GM21737 (cell line): ENCODE measurements around the gene SLC10A4.

Source experiments
- ATAC-seq: cut with Tn5 transposase; IDR thresholded peaks from one replicate; pipeline ENCODE4 v1.9.1; 2021; ENCODE audit warnings: mild to moderate bottlenecking, moderate library complexity; ENCODE audit not compliant: unreplicated experiment

SLC10A4 gene

GRCh38 chr4:48484494-48485168 lies 1.5 kb downstream of the SLC10A4 start:
- no peak for ATAC-seq

- ATAC-seq, result no peak
Observed at GRCh38 chr4:48489683-48490011, 6.5 kb downstream of the SLC10A4 start.

DNA sequence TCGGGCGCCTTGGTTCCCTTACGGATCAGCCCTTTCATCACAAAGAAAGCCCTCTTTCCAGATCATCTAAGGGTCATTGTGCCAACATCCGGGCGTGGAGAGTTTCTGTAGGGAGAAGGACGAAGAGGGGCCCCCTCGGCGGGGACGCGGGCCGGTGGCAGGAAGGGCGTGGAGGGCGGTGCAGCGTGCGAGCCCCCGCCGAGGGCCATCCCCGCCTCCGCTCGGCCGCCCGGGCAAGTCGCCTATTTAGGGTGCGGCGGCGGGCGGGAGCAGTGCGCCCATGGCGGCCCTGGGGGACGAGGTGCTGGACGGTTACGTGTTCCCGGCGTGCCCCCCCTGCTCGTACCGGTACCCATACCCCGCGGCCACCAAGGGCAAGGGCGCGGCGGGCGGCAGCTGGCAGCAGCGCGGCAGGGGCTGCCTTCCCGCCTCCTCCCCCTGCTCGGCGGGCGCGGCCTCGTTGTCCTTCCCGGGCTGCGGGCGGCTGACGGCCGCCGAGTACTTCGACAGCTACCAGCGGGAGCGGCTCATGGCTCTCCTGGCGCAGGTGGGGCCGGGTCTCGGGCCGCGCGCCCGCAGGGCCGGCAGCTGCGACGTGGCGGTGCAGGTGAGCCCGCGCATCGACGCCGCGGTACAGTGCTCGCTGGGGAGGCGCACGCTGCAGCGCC lies 7.0 kb downstream of the SLC10A4 start, which contains the start of gene ZAR1:
ZAR1 (plus strand) TSS at position 241 of the 668 bp plus-strand sequence; CDS start at position 281, 40 bp downstream.
- no peak for ATAC-seq

GRCh38 chr4:48490680-48491513 lies 7.8 kb downstream of the SLC10A4 start:
- ATAC-seq, result no peak

DNA sequence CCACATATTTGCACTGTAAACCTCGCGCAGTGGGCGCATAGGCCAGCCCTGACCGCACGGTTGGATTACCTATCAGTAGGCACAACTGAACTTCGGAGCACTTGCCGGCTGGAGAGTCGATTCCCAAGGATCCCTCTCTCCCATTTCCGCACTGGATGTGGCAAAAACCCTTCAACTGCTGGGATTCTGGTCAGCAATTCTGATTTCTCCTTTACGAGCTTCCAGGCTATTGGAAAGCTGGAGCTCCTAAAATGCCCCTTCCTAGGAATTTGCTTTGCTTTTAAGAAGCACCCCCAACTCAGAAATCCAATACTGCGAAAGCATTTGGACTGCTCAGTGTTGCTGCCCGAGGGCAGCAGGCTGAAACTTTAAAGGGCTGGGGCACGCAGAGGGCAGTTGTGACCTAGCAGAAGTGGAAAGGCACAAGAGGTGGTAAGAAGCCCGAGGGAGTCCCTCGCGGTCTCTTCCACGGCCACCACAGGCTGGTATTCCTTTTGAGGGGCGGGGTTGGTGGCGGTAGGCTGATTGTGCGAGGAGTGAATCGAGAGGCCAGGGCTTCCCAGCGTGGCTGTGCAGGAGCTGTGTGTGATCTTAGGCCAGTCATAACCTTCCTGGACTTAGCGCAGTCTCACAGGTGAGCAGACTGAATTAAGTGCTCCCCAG lies 8.5 kb downstream of the SLC10A4 start:
- no peak for ATAC-seq

DNA sequence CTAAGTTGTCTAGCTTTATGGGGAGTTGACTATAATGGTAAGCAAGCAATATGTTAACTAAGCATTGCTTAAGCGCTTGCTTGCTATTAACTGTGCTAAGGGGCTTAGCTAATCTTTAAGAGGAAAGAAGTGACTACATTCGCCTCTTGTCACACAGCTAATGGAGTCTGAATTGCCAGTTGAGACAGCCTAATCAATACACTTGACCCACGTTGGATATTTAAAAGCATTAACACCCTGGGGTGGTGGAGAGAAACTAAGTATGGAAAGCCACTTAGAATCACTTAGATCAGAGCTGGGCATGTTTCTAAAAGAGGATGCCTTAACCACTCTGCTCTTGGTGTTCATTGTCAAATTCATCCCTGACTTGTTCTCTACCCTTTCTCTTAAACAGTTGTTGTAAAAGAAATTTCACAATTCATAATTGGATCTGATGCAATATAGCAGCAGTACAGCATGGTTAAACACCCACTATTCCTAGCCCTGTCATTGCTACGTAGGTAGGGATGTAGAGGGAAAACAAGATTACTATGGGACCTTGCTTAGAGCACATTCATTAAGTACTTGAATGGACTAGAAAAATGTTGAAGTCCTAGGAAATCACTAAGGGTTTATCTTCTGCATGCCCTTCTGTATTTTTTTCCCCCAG lies 10.4 kb downstream of the SLC10A4 start:
- no peak for ATAC-seq

DNA sequence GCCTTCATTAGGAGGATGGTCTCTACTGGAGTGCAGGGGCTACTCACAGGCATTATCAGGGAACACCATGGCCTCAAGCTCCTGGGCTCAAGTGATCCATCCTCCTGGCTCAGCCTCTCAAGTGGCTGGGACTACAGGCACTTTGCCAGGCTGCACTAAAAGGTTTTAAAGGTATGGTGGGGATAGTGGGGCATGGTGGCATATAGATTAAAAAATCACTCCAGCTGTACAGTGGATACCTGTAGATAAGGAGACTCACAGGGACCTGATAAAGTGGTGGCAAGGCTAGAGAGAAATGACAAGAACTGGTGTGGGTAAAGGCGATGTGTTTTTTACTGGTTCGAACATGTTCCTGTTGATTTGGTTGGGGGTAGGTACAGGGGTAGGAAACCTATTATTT lies 12.8 kb downstream of the SLC10A4 start:
- ATAC-seq, result no peak

DNA sequence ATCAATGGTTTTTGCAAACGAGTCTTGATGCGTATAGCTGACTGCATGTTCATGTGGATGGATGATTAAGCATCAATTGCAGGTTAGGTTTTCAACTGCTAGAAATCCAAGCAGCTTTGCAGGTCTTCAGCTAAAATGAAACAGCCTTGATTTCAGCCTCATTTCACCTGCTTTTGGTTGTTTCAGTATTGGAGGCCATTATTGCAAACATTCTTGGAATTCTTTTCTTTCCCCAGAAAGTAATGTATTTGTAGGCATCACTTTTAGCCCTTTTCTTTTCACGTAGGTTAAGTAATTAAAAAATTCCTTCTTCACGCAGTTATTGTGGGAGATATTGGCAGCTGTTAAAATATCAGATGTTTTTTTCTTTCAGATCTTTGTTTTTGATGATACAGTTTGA lies 15.8 kb downstream of the SLC10A4 start:
- no peak for ATAC-seq

DNA sequence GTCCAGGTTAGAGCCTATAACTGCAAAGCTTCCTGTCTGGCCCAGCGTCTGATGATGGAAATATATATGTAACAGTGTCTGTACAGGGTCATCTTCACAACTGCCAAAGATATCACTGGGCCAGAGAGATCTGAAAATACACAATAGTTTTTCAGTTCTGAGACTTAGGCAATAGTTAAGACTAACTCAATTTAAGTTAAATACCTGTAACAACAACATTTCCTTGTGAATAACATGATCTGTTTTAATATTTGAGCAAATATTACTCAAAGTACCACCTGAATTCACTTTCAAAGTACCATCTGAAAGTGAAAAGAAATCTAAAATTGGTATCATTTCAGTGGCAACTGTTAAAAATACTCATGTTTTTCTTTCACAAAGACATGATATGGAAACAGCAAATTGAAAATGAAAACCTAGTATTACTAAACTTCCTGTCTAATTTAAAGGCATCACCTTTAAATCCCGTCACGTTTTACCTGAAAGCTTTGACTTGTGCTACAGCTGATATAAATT lies 16.5 kb downstream of the SLC10A4 start:
- ATAC-seq, result peak; percentile 78

DNA sequence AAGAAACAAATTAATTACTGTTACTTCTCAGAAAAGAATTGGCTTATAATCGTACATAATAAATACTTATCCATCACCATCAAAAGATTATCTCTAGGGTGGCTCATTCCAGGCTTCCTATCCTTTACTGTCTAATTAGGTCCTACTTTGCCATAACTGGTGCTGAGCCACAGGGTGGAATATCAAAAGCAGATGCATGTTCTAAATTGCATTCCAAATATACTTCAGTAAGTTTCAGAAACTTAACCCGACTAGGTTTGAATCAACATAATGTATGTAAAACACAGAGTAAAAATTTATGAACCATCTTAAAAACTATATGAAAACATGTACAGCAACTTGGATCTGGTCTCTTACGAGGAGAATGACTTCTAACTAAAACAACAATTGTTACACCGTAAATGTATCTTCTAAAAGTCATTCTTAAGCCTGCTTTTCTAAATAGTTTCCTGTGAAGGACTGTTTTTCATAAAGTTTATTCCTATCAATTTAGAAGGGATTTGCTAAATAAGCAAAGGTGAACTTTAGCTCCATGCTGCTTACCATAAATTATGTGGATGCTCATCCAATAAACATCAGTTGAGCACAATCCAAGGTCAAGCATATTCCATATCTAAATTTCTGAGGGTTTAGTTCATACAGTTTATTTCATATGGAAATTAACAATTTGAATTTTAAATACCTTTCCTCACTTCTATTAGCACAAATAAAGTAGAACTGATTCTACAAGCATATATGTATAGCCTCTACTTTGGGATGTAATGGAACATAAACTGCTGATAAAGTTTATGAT lies 20.3 kb downstream of the SLC10A4 start:
- no peak for ATAC-seq

DNA sequence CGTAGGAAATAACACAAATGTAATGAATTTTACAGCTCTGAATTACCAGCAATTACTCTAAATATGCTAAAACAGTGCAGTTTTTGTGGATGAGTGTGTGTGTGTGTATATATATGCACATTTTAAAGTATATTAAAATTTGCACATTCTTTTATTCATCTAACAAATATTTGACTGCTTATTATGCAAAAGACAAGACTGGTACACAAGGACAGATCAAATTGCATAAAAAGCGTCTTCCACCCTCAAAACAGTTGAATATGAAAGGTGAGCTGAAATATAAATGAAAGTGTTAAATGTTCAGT lies 20.8 kb downstream of the SLC10A4 start:
- no peak for ATAC-seq

GRCh38 chr4:48504352-48504751 lies 21.2 kb downstream of the SLC10A4 start:
- no peak for ATAC-seq

- no peak for ATAC-seq
Observed at GRCh38 chr4:48506716-48507115, 23.6 kb downstream of the SLC10A4 start.

GRCh38 chr4:48509543-48509942 lies 26.4 kb downstream of the SLC10A4 start:
- ATAC-seq, result no peak

DNA sequence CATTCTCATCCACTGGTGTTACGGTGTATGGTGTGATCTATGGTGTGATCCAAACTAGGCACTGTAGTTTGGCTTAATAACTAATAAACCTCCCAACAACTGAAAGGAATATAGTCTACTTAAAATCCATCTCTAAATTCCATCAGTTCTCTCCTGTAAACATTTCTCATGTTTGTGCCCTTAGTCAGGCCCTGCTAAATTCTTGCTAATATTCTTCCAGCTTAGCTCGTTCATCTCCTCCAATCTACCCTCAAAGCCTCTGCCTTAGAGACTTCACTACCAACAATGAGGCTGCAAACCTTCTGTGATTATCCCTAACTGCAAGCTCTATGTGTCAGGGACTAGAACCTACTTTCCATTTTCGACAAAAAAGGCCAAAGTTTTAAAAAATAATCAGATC lies 35.0 kb downstream of the SLC10A4 start:
- ATAC-seq, result no peak

DNA sequence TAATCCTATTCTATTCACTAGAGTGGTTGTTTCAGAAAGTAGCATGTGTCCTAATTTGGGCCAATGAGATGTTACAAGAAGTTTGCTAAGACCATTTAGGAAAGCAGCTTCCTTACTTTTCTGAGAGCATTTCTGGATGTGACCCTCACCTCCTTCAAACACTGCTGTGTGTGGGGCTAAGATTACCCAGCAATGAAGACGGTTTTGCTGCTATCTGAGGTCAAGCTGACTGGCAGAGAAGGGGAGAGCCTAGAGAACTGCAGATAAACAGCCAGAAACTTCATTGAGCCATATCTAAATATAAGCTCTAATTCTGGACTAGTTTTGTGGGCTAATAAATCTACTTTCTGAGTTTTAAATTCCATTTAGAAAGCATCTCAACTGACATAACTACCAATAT lies 43.3 kb downstream of the SLC10A4 start:
- no peak for ATAC-seq

GRCh38 chr4:48538358-48538757 lies 55.2 kb downstream of the SLC10A4 start:
- no peak for ATAC-seq
